ENCODE measurements around the gene MVB12B.

Gene MVB12B

DNA sequence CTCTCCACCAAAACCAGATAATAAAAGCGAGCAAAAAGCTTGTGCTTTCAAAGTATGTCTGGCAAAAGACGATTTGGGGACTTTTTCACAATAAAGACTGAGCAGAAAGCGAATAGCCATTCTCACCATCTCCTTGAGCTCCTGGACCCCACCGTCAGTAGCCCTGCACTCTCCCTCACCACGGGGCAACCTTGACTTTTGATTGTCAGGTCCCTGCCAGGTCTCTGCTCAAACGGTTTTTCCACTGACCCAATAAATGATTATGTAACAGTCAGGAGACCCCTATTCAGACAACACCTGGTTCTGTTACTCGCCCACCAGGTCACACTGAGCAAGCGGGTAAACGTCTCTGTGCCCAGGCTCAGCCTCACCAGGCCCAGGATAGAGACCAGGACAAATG, 131.3 kb downstream of the MVB12B start:
- Histone ChIP-seq H3K4me1 (ENCODE audit: insufficient read depth, low read length, poor library complexity, severe bottlenecking) (peaks cover 14% of the 10 kb centered on the region), H3K27me3 (ENCODE audit: insufficient read depth, low read length, poor library complexity, severe bottlenecking) (no peaks in the 10 kb centered on the region), H3K9me2 (replicated peaks; ENCODE audit: low read depth, low read length) (no peaks in the 10 kb centered on the region), H3K9me3 (ENCODE audit: insufficient read depth, low read depth, low read length) (no peaks in the 10 kb centered on the region), H2AFZ (ENCODE audit: low read length) (no peak overlapping the region), H4K20me1 (ENCODE audit: insufficient read depth, low read length, poor library complexity, severe bottlenecking) (no peaks in the 10 kb centered on the region), H3F3A (ENCODE audit: low read depth) (no peaks in the 10 kb centered on the region), H3K9ac (ENCODE audit: low read depth, low read length, poor library complexity, severe bottlenecking) (no peak overlapping the region), H3K4me2 (ENCODE audit: low read depth, low read length, poor library complexity, severe bottlenecking) (no peak overlapping the region), H3K4me3 (ENCODE audit: low read length, poor library complexity, severe bottlenecking) (no peak overlapping the region), H3K79me2 (ENCODE audit: insufficient read depth, low read length) (no peaks in the 10 kb centered on the region), H3K36me3 (ENCODE audit: insufficient read depth, low read length) (peaks cover 13% of the 10 kb centered on the region; the same call in 1 of the 2 replicates)
- TF ChIP-seq, protein P1, sequence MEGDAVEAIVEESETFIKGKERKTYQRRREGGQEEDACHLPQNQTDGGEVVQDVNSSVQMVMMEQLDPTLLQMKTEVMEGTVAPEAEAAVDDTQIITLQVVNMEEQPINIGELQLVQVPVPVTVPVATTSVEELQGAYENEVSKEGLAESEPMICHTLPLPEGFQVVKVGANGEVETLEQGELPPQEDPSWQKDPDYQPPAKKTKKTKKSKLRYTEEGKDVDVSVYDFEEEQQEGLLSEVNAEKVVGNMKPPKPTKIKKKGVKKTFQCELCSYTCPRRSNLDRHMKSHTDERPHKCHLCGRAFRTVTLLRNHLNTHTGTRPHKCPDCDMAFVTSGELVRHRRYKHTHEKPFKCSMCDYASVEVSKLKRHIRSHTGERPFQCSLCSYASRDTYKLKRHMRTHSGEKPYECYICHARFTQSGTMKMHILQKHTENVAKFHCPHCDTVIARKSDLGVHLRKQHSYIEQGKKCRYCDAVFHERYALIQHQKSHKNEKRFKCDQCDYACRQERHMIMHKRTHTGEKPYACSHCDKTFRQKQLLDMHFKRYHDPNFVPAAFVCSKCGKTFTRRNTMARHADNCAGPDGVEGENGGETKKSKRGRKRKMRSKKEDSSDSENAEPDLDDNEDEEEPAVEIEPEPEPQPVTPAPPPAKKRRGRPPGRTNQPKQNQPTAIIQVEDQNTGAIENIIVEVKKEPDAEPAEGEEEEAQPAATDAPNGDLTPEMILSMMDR (conservative IDR thresholded peaks at IDR 0.05; ENCODE audit: low read length), result no peak
- no peak for TF ChIP-seq EZH2phosphoT487 (IDR thresholded peaks at IDR 0.05; ENCODE audit: borderline replicate concordance)

DNA sequence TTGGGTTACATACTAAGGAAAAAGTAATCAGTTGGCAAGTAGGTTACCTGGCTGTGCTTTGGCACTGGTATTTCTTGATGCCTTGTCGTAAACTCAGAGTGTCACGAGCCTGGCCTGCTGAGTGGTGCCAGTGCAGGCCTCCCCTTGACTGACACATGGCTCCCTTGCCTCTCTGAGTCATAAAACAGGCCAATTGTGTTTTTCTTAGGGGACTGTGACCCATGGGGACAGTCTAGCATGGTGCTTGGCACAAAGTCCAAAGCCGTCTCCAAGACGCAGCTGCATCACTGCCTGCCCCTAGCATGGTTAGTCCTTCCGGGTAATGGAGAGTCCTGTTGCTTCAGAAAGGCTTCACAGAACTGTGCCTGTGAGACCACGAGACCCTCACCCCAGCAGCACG, 132.5 kb downstream of the MVB12B start:
- no peak for TF ChIP-seq EZH2phosphoT487 (IDR thresholded peaks at IDR 0.05; ENCODE audit: borderline replicate concordance)
- TF ChIP-seq, protein P1 (conservative IDR thresholded peaks at IDR 0.05; ENCODE audit: low read length), result no peak
- Histone ChIP-seq H3K9me2 (replicated peaks; ENCODE audit: low read depth, low read length) (no peaks in the 10 kb centered on the region), H3K36me3 (ENCODE audit: insufficient read depth, low read length) (peaks cover 11% of the 10 kb centered on the region; the same call in 1 of the 2 replicates), H2AFZ (ENCODE audit: low read length) (no peak overlapping the region), H3K9me3 (ENCODE audit: insufficient read depth, low read depth, low read length) (no peaks in the 10 kb centered on the region), H3K4me2 (ENCODE audit: low read depth, low read length, poor library complexity, severe bottlenecking) (no peak overlapping the region), H4K20me1 (ENCODE audit: insufficient read depth, low read length, poor library complexity, severe bottlenecking) (no peaks in the 10 kb centered on the region), H3K4me1 (ENCODE audit: insufficient read depth, low read length, poor library complexity, severe bottlenecking) (peaks cover 7% of the 10 kb centered on the region), H3K79me2 (ENCODE audit: insufficient read depth, low read length) (no peaks in the 10 kb centered on the region), H3K9ac (ENCODE audit: low read depth, low read length, poor library complexity, severe bottlenecking) (no peak overlapping the region), H3K4me3 (ENCODE audit: low read length, poor library complexity, severe bottlenecking) (no peak overlapping the region), H3F3A (ENCODE audit: low read depth) (no peaks in the 10 kb centered on the region), H3K27me3 (ENCODE audit: insufficient read depth, low read length, poor library complexity, severe bottlenecking) (no peaks in the 10 kb centered on the region)

DNA sequence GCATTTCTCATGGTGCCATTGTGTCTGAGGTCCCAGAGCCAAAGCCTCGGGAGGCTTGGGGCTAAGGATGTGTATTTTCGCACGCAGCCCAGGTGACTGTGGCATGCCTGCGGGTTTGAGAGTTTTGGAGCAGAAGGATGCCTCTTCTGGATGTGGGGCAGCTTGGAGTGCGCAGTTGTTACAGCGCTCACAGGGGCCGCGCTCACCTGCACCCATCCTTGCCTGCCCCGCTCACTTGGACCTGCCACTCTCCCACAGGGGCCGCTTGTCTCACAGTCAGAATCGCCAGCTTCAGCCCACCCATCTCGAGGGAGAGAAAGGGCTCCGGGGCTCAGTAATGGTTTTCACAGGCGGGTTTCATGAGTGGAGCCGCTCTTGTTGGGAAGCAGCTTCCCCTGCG, 132.9 kb downstream of the MVB12B start:
- Histone ChIP-seq H3K27me3 (ENCODE audit: insufficient read depth, low read length, poor library complexity, severe bottlenecking) (no peaks in the 10 kb centered on the region), H3K36me3 (ENCODE audit: insufficient read depth, low read length) (peaks cover 11% of the 10 kb centered on the region; the same call in 1 of the 2 replicates), H3K4me1 (ENCODE audit: insufficient read depth, low read length, poor library complexity, severe bottlenecking) (peaks cover 4% of the 10 kb centered on the region), H3K79me2 (ENCODE audit: insufficient read depth, low read length) (no peaks in the 10 kb centered on the region), H2AFZ (ENCODE audit: low read length) (no peak overlapping the region), H3K4me2 (ENCODE audit: low read depth, low read length, poor library complexity, severe bottlenecking) (no peak overlapping the region), H4K20me1 (ENCODE audit: insufficient read depth, low read length, poor library complexity, severe bottlenecking) (no peaks in the 10 kb centered on the region), H3K9me2 (replicated peaks; ENCODE audit: low read depth, low read length) (no peaks in the 10 kb centered on the region), H3K9me3 (ENCODE audit: insufficient read depth, low read depth, low read length) (no peaks in the 10 kb centered on the region), H3K9ac (ENCODE audit: low read depth, low read length, poor library complexity, severe bottlenecking) (no peak overlapping the region), H3F3A (ENCODE audit: low read depth) (no peaks in the 10 kb centered on the region), H3K4me3 (ENCODE audit: low read length, poor library complexity, severe bottlenecking) (no peak overlapping the region)
- no peak for TF ChIP-seq EZH2phosphoT487 (IDR thresholded peaks at IDR 0.05; ENCODE audit: borderline replicate concordance)
- TF ChIP-seq, protein P1 (conservative IDR thresholded peaks at IDR 0.05; ENCODE audit: low read length), result no peak

Data from Loucy (cell line).